Prostate gland (tissue), 2 donors: ENCODE data around the gene ATF7IP. TPM values are rescaled to one million over a fixed set of nuclear protein-coding genes. Genes with fewer than 3 reads are reported as not detected.

ENCODE experiments used
- DNase-seq: peaks from one replicate; pipeline ENCODE4 v3.0.0-alpha.2; 2019; ENCODE audit warnings: low spot score
- H3K27ac ChIP-seq, 2 donors: fragments of 200-600 bp; sonication (generic); 2 replicates each; pipeline ENCODE4 v1.5.1; 2017 to 2019
- H3K27me3 ChIP-seq: fragments of 200-600 bp; sonication (generic); replicated peaks from 2 replicates; pipeline ENCODE4 v1.5.1; 2019; ENCODE audit not compliant: insufficient read depth
- H3K36me3 ChIP-seq, 2 donors: fragments of 200-600 bp; sonication (generic); 1 replicate in 1 of 2; 2 replicates in 1 of 2; pipeline versions ENCODE4 v1.5.1 to v1.8.1; 2017 to 2019
- H3K4me1 ChIP-seq: fragments of 200-600 bp; sonication (generic); replicated peaks from 2 replicates; pipeline ENCODE4 v1.5.1; 2019
- H3K4me3 ChIP-seq, 2 donors: fragments of 200-600 bp; sonication (generic); 2 replicates each; pipeline ENCODE4 v1.5.1; 2017 to 2019
- H3K9me3 ChIP-seq: fragments of 200-600 bp; sonication (generic); 2 replicates; pipeline ENCODE4 v1.5.1; 2017
- CTCF ChIP-seq, 4 experiments: fragments of 200-600 bp in 2 of 4; fragments of 450-650 bp in 2 of 4; sonication (generic) in 2 of 4; IDR thresholded peaks; 1 replicate in 3 of 4; 2 replicates in 1 of 4; pipeline ENCODE4 v1.5.1; 2016 to 2019; ENCODE audit warnings: antibody characterized with exemption in 4 of 4, mild to moderate bottlenecking in 2 of 4, moderate library complexity in 2 of 4
- POLR2A ChIP-seq: fragments of 450-650 bp; IDR thresholded peaks from one replicate; pipeline ENCODE4 v1.6.1; 2016; ENCODE audit warnings: antibody characterized with exemption, mild to moderate bottlenecking
- POLR2AphosphoS5 ChIP-seq: sonication (generic); formaldehyde crosslinking; IDR thresholded peaks from one replicate; pipeline ENCODE4 v1.6.1; 2017; ENCODE audit warnings: antibody characterized with exemption
- WGBS: methylation state at CpG from one replicate; pipeline ENCODE4 v1.1.5; 2018; 5-methylcytosine and 5-hydroxymethylcytosine counted together
- intact Hi-C: fragments of 100-400 bp; cut with DNase I; formaldehyde crosslinking; loops from one replicate; pipeline ENCODE4 v1.14.2; 2022
- total RNA-seq, 2 donors: library from RNA; depleted of rRNA; stranded (reverse); fragments of >200 nt; gene quantifications; one replicate each; pipeline ENCODE4 v1.1.0, GENCODE V29; 2016

Gene ATF7IP
- total RNA-seq, 2 donors from 2014 or later = 47.1 to 49.9 TPM

GRCh38 chr12:14390870-14391530 is 25.5 kb downstream of the ATF7IP start:
- no peak for DNase-seq

GRCh38 chr12:14393751-14394150 is 28.3 kb downstream of the ATF7IP start:
- no peaks in the 10 kb centered on the region for H3K4me1 ChIP-seq
- H3K9me3 ChIP-seq = no peaks in the 10 kb centered on the region
- 23% methylated on average over 1 of the region's 1 CpG for WGBS
- no peaks in the 10 kb centered on the region for H3K27me3 ChIP-seq
- H3K36me3 ChIP-seq = no peaks in the 10 kb centered on the region
- intact Hi-C loops = no loop called here
- TF ChIP-seq CTCF (IDR thresholded peaks at IDR 0.05) (no peak), POLR2A (no peak), POLR2AphosphoS5 (no peak)
- no peak for DNase-seq
- H3K27ac ChIP-seq = peak overlapping the region in 1 of 2 donors; percentile 16
- no peak overlapping the region for H3K4me3 ChIP-seq

More at GRCh38 chr12:14390870-14391530, 25.5 kb downstream of the ATF7IP start:
- Histone ChIP-seq H3K27ac (no peak overlapping the region), H3K9me3 (no peaks in the 10 kb centered on the region), H3K4me1 (no peaks in the 10 kb centered on the region), H3K36me3 (no peaks in the 10 kb centered on the region), H3K27me3 (no peaks in the 10 kb centered on the region), H3K4me3 (no peak overlapping the region)
- TF ChIP-seq POLR2A (no peak), POLR2AphosphoS5 (no peak), CTCF (IDR thresholded peaks at IDR 0.05) (no peak)
- 35% methylated on average over 3 of the region's 3 CpGs for whole genome bisulfite sequencing
- intact Hi-C loops = no loop called here

GRCh38 chr12:14394317-14395073 is 29.0 kb downstream of the ATF7IP start:
- H3K9me3 ChIP-seq = no peaks in the 10 kb centered on the region
- TF ChIP-seq POLR2A (no peak), POLR2AphosphoS5 (peak; percentile 73), CTCF (IDR thresholded peaks at IDR 0.05) (peak in 1 of 4 experiments; percentile 20)
- peak overlapping the region; percentile 16 to 21 for H3K27ac ChIP-seq
- no peaks in the 10 kb centered on the region for H3K36me3 ChIP-seq
- no peaks in the 10 kb centered on the region for H3K4me1 ChIP-seq
- no peak overlapping the region for H3K4me3 ChIP-seq
- no peaks in the 10 kb centered on the region for H3K27me3 ChIP-seq
- DNase-seq = peak; percentile 28
- intact Hi-C loops = no loop called here
- WGBS = 13% methylated on average over 3 of the region's 3 CpGs

DNA sequence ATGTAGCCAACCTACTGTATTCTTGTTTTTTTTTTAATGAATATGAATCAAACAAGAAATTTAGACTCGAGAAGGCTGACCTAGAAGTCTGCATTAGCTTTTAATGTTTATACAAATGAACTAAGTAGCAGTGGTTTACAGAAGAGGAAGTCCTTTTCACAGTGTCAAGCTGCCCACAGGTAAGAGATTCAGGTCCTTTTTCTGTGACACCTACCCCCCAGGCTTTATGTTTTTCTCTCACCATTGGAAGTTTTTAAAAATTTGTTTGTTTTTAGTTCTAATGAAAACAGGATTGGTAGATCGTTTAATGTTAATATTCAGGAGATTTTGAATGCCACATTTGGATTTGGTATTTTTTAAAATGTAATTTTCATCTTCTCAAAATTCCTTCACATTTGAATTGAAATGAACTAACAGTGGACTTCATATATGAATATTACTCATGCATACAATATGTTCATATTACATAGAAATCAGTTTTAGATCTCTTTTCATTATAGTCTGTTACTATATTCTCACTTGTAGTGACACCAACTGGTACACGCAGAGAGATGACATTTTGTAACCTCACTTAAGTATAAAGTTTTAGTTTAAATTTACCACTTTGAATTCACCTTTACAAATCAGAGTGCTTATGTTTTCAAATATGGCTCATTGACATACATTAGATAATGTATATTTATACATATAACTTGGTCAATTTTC is 29.7 kb downstream of the ATF7IP start:
- 57% methylated on average over 3 of the region's 3 CpGs for WGBS
- H3K27me3 ChIP-seq = no peaks in the 10 kb centered on the region
- H3K36me3 ChIP-seq = no peaks in the 10 kb centered on the region
- no peak for TF ChIP-seq POLR2AphosphoS5
- TF ChIP-seq CTCF (IDR thresholded peaks at IDR 0.05) = no peak
- TF ChIP-seq POLR2A = no peak
- intact Hi-C loops = no loop called here
- peak overlapping the region in 1 of 2 donors; percentile 21 for H3K27ac ChIP-seq
- no peaks in the 10 kb centered on the region for H3K4me1 ChIP-seq
- DNase-seq = no peak
- no peak overlapping the region for H3K4me3 ChIP-seq
- H3K9me3 ChIP-seq = no peaks in the 10 kb centered on the region
